ENCODE measurements around the gene TMEM144. TPM values are rescaled to one million over a fixed set of nuclear protein-coding genes. Genes with fewer than 3 reads are reported as not detected.
A peak's percentile ranks its signal among the peaks of the same experiment; 100 is the strongest.

TMEM144 gene
- total and polyA plus RNA-seq, 12 donors: 10.1 to 55.4 (median 20.2) TPM

DNA sequence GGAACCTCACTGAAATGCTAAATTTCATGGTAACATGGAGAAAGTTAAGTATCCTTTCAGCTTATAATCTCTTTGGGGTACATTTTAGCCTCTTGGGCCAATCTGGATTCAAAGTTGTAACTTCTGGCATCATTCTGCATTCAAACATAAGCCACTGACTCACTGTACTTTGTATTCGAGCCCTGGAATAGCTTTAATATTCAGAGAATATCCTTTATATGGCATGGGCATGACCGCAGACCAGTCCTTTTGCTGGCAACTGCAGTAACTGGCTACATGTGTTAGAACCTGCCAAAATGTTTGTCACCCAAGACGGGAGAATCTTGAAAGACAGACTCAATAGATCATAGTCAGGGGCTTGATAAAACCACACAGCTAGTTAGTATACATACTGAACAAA, 40.8 kb upstream of the TMEM144 start:
- no peaks in the 10 kb centered on the region for H3K27me3 ChIP-seq
- WGBS, 4 donors: 3 to 11% (median 6%) methylated on average over 3 of the region's 3 CpGs
- peak overlapping the region; percentile 55 to 95 (median 70) for H3K4me3 ChIP-seq
- peak overlapping the region; percentile 68 to 94 (median 87) for H3K27ac ChIP-seq
- peaks cover 37 to 57% of the 10 kb centered on the region in 2 donors for H3K4me1 ChIP-seq (replicated peaks in 1 of 2)
- intact Hi-C loops (cut with DNase I): no loop called here
- no peak for DNase-seq
- no peaks in the 10 kb centered on the region for H3K36me3 ChIP-seq (replicated peaks in 1 of 2)
- TF ChIP-seq POLR2A (IDR thresholded peaks at IDR 0.05) (no peak), CTCF (IDR thresholded peaks at IDR 0.05) (no peak)
- H3K9me3 ChIP-seq (replicated peaks in 1 of 3): no peaks in the 10 kb centered on the region

DNA sequence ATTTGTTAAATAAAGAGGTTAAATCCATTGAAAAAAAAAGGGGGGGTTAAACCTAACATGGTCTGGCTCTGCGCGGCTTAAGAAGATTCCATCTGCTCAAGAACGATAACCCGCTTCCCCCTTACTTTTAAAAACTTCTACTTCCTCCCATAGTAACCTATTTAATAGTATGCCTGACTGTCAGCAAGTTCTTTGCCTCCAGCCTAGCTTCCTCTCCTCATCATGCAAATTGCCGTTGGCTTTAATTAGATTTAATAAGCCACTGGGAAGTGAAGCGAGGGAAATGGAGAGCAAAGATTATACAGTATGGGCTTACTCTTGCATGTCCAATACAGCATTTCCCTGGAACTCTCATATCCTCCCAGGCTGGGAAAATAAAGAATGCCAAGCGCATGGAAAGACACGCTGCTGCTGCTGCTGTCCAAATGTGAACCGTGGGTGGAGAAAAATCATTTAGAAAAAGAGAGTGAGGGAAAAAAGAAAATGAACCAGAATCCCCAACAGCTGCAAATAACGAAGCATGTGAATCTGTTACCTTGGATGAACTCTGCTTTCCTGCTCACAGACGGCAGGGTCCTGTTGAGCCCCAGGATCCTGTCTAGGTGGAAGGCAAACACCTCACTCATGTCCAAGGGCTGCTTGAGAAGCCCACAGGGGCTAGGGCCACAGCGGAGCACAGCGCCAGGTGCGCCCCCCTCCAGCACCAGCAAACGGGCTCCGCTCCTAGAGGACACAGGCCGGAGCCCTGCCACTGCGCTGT, 40.2 kb upstream of the TMEM144 start:
- peaks cover 43 to 57% of the 10 kb centered on the region in 2 donors for H3K4me1 ChIP-seq (replicated peaks in 1 of 2)
- intact Hi-C loops (cut with DNase I): loop anchor here (5.0 kb wide), 1 partner anchor 178 kb away; no protein-coding TSS in a partner anchor
- 6 to 15% (median 9%) methylated on average over 13 to 18 of the region's 18 CpGs for WGBS, 4 donors
- H3K9me3 ChIP-seq (replicated peaks in 1 of 3): no peaks in the 10 kb centered on the region
- no peaks in the 10 kb centered on the region for H3K27me3 ChIP-seq
- H3K27ac ChIP-seq: peak overlapping the region; percentile 68 to 94 (median 87)
- H3K36me3 ChIP-seq (replicated peaks in 1 of 2): no peaks in the 10 kb centered on the region
- TF ChIP-seq POLR2A (IDR thresholded peaks at IDR 0.05) (peak in 1 of 2 donors; percentile 26), CTCF (IDR thresholded peaks at IDR 0.05) (no peak)
- H3K4me3 ChIP-seq: peak overlapping the region; percentile 34 to 95 (median 68)
- no peak for DNase-seq

DNA sequence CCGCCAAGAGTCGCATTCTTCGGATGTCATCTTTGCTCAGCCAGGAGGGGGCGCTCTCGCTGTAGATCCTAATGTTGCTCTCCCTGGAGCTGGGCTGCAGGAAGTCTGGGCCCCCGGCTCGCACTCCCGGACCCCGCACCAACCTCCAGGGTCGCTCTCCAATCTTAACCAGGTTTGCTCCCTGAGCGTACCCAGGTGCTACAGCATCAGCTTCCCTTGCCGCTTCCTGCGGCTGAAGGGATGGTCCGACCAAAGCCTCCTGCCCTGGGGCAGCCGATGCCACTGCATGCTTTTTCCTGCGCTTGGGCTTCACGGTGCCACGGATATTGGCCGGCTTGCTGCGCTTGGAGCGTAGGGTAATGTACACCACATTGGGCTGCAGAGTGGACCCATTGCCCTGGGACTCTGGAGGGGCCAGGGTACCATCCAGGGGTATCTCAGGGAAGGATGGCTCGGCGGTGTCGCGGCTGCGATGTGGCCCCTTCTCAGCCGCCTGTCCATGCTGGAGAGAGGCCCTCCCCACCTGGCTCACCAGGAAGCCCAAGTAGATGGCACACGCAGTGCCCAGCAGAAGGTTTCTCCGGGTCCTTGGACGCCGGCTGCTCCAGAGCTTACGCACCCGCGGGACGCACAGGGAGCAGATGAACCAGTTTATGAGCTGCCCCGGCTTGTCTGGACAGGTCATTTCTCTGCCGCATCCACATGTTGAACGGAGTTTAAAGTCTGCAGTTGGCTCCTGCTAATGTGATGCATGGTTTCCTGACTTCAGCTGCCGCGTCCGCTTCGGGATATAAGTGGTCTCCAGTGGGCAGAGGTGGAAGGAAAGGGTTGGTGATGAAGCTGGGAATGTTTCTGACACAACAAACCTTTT, 39.4 kb upstream of the TMEM144 start:
- WGBS, 4 donors: 5 to 29% (median 16%) methylated on average over 11 to 42 of the region's 42 CpGs
- H3K4me1 ChIP-seq (replicated peaks in 1 of 2): peaks cover 39 to 57% of the 10 kb centered on the region in 2 donors
- peak overlapping the region; percentile 68 to 94 (median 87) for H3K27ac ChIP-seq

More for the DNA sequence above, 39.4 kb upstream of the TMEM144 start:
- H3K9me3 ChIP-seq (replicated peaks in 1 of 3): no peaks in the 10 kb centered on the region
- peak; percentile 80 to 92 (median 87) for DNase-seq
- H3K27me3 ChIP-seq: no peaks in the 10 kb centered on the region
- intact Hi-C loops (cut with DNase I): loop anchor here (5.0 kb wide), 1 partner anchor 179 kb away; no protein-coding TSS in a partner anchor
- peak; percentile 63 to 87 (median 79) for TF ChIP-seq CTCF (IDR thresholded peaks at IDR 0.05)
- TF ChIP-seq POLR2A (IDR thresholded peaks at IDR 0.05): peak in 1 of 2 donors; percentile 53
- no peaks in the 10 kb centered on the region for H3K36me3 ChIP-seq (replicated peaks in 1 of 2)
- H3K4me3 ChIP-seq: peak overlapping the region; percentile 34 to 95 (median 68)

All from adrenal gland (tissue), 12 donors.